ENCODE data around the gene YTHDF2.

GRCh38 chr1:28778021-28778420, 41.3 kb downstream of the YTHDF2 start:
- no peak for TF ChIP-seq CTCF (IDR thresholded peaks at IDR 0.05)
- no peak for TF ChIP-seq POLR2A (IDR thresholded peaks at IDR 0.05)
- TF ChIP-seq POLR2AphosphoS5 (IDR thresholded peaks at IDR 0.05), result no peak
